ENCODE results near the gene ARHGEF11. TPM values are rescaled to one million over a fixed set of nuclear protein-coding genes. Genes with fewer than 3 reads are reported as not detected.

Gene ARHGEF11
- total RNA-seq, 6 experiments from 2014 or later = 21.3 to 24.8 (median 22.4) TPM

- DNase-seq = no peak
- Mint-ChIP-seq H3K4me1 (ENCODE audit: low read depth) (peaks cover 17% of the 10 kb centered on the region), H3K36me3 (ENCODE audit: low read depth) (peaks cover 22% of the 10 kb centered on the region)
Measured at GRCh38 chr1:156957634-156958033, 87.9 kb downstream of the ARHGEF11 start.

GRCh38 chr1:156956333-156956732 lies 89.2 kb downstream of the ARHGEF11 start:
- Mint-ChIP-seq H3K4me3 (no peak overlapping the region), H3K4me1 (ENCODE audit: low read depth) (peaks cover 17% of the 10 kb centered on the region), H3K27ac (no peak overlapping the region), H3K27me3 (ENCODE audit: insufficient read depth) (peaks cover 2% of the 10 kb centered on the region; the same call in 1 of the 2 replicates), H3K36me3 (ENCODE audit: low read depth) (peaks cover 23% of the 10 kb centered on the region), H3K9me3 (no peaks in the 10 kb centered on the region)
- no peak for TF ChIP-seq CTCF (IDR thresholded peaks at IDR 0.05)
- DNase-seq = no peak

More at GRCh38 chr1:156957634-156958033, 87.9 kb downstream of the ARHGEF11 start:
- Mint-ChIP-seq H3K27me3 (ENCODE audit: insufficient read depth) (peaks cover 2% of the 10 kb centered on the region; the same call in 1 of the 2 replicates), H3K27ac (no peak overlapping the region), H3K4me3 (no peak overlapping the region), H3K9me3 (no peaks in the 10 kb centered on the region)
- TF ChIP-seq CTCF (IDR thresholded peaks at IDR 0.05) = no peak

DNA sequence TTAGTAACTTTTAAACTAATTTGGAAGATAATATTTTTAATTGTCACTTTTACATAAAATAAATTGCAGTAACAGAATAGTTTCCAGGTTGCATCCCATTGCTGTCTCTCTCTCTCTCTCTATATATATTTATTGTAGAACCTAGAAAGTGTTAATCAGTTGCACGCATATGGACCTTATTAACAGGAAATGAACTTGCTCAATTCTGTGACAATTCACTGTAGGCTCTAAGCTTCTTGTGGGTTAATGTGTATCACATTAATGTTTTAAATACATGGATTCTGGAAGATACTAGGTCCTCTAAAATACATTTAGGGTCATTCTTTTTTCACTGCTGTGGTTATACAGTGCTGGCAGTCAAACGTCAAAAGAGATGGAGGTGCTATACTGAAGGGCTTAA lies 92.0 kb downstream of the ARHGEF11 start:
- H3K27ac Mint-ChIP-seq = no peak overlapping the region
- H3K27me3 Mint-ChIP-seq (ENCODE audit: insufficient read depth) = no peaks in the 10 kb centered on the region; the same call in 1 of the 2 replicates
- peaks cover 7% of the 10 kb centered on the region for H3K4me1 Mint-ChIP-seq (ENCODE audit: low read depth)
- no peak for DNase-seq
- H3K4me3 Mint-ChIP-seq = no peak overlapping the region
- H3K36me3 Mint-ChIP-seq (ENCODE audit: low read depth) = peaks cover 25% of the 10 kb centered on the region
- no peaks in the 10 kb centered on the region for H3K9me3 Mint-ChIP-seq
- no peak for TF ChIP-seq CTCF (IDR thresholded peaks at IDR 0.05)

- H3K27ac Mint-ChIP-seq = no peak overlapping the region
- peaks cover 17% of the 10 kb centered on the region for H3K36me3 Mint-ChIP-seq (ENCODE audit: low read depth)
- no peaks in the 10 kb centered on the region for H3K4me1 Mint-ChIP-seq (ENCODE audit: low read depth)
- no peak for TF ChIP-seq CTCF (IDR thresholded peaks at IDR 0.05)
- H3K4me3 Mint-ChIP-seq = no peak overlapping the region
- no peaks in the 10 kb centered on the region for H3K27me3 Mint-ChIP-seq (ENCODE audit: insufficient read depth)
- no peak for DNase-seq
- H3K9me3 Mint-ChIP-seq = no peaks in the 10 kb centered on the region
Measured at GRCh38 chr1:156951371-156951770, 94.2 kb downstream of the ARHGEF11 start.

DNA sequence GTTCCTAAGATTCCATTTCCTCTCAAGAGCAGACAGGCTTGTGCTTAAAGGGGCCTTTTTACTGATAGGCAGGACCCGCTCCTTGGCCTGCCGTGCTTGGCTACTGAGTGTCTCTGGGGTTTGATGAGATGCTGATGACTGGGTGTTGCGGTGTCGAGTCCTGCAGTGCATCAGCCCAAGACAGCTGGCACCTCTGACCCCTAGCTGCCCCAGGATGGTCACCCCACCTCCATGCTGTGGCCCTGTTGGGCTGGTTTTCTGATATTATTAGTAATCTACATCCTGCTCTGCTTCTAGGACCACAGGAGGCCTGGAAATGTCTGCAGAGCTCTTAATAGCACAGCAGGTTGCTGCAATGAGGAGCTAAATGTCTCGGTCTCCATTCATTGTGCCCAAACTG lies 96.4 kb downstream of the ARHGEF11 start:
- no peak overlapping the region for H3K27ac Mint-ChIP-seq
- H3K4me3 Mint-ChIP-seq = no peak overlapping the region
- H3K4me1 Mint-ChIP-seq (ENCODE audit: low read depth) = no peaks in the 10 kb centered on the region
- peaks cover 26% of the 10 kb centered on the region for H3K36me3 Mint-ChIP-seq (ENCODE audit: low read depth)
- DNase-seq = no peak
- no peak for TF ChIP-seq CTCF (IDR thresholded peaks at IDR 0.05)
- H3K27me3 Mint-ChIP-seq (ENCODE audit: insufficient read depth) = no peaks in the 10 kb centered on the region
- H3K9me3 Mint-ChIP-seq = no peaks in the 10 kb centered on the region

DNA sequence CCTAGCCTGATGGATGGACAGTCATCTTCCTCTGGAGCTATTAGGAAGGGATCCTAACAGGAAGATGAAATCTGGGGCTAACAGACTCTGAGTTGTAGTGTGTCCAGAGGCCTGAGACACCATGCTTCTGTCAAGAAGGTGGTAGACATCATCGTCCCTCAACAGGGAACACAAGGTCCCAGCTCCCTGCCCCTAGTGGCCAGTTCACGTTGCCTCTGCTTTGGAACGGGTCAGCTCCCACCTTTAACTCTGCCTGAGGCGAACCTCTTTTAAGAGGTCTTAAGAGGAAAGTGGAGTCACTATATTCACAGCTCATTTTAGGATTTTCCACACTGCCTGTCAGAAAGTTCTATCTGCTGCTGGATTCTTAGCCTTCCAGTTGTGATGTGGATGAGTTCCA lies 96.8 kb downstream of the ARHGEF11 start:
- peak; percentile 68 for TF ChIP-seq CTCF (IDR thresholded peaks at IDR 0.05)
- no peak overlapping the region for H3K27ac Mint-ChIP-seq
- H3K36me3 Mint-ChIP-seq (ENCODE audit: low read depth) = peaks cover 26% of the 10 kb centered on the region
- no peaks in the 10 kb centered on the region for H3K9me3 Mint-ChIP-seq
- H3K4me1 Mint-ChIP-seq (ENCODE audit: low read depth) = no peaks in the 10 kb centered on the region
- no peak overlapping the region for H3K4me3 Mint-ChIP-seq
- no peak for DNase-seq
- H3K27me3 Mint-ChIP-seq (ENCODE audit: insufficient read depth) = no peaks in the 10 kb centered on the region
